Prostate gland (tissue), 2 donors: Measurements from ENCODE around the gene RPL3. TPM values are rescaled to one million over a fixed set of nuclear protein-coding genes. Genes with fewer than 3 reads are reported as not detected.
"Not testable (repeated sequence)": the region's sequence is repeated elsewhere in the genome, so short reads cannot be mapped to it uniquely, and the experiment has no call there.

Experiments
- DNase-seq: peaks from one replicate; pipeline ENCODE4 v3.0.0-alpha.2; 2019; ENCODE audit warnings: low spot score
- H3K27ac ChIP-seq, 2 donors: fragments of 200-600 bp; sonication (generic); 2 replicates each; pipeline ENCODE4 v1.5.1; 2017 to 2019
- H3K27me3 ChIP-seq: fragments of 200-600 bp; sonication (generic); replicated peaks from 2 replicates; pipeline ENCODE4 v1.5.1; 2019; ENCODE audit not compliant: insufficient read depth
- H3K36me3 ChIP-seq, 2 donors: fragments of 200-600 bp; sonication (generic); 1 replicate in 1 of 2; 2 replicates in 1 of 2; pipeline versions ENCODE4 v1.5.1 to v1.8.1; 2017 to 2019
- H3K4me1 ChIP-seq: fragments of 200-600 bp; sonication (generic); replicated peaks from 2 replicates; pipeline ENCODE4 v1.5.1; 2019
- H3K4me3 ChIP-seq, 2 donors: fragments of 200-600 bp; sonication (generic); 2 replicates each; pipeline ENCODE4 v1.5.1; 2017 to 2019
- H3K9me3 ChIP-seq: fragments of 200-600 bp; sonication (generic); 2 replicates; pipeline ENCODE4 v1.5.1; 2017
- CTCF ChIP-seq, 4 experiments: fragments of 200-600 bp in 2 of 4; fragments of 450-650 bp in 2 of 4; sonication (generic) in 2 of 4; IDR thresholded peaks; 1 replicate in 3 of 4; 2 replicates in 1 of 4; pipeline ENCODE4 v1.5.1; 2016 to 2019; ENCODE audit warnings: antibody characterized with exemption in 4 of 4, mild to moderate bottlenecking in 2 of 4, moderate library complexity in 2 of 4
- POLR2A ChIP-seq: fragments of 450-650 bp; IDR thresholded peaks from one replicate; pipeline ENCODE4 v1.6.1; 2016; ENCODE audit warnings: antibody characterized with exemption, mild to moderate bottlenecking
- POLR2AphosphoS5 ChIP-seq: sonication (generic); formaldehyde crosslinking; IDR thresholded peaks from one replicate; pipeline ENCODE4 v1.6.1; 2017; ENCODE audit warnings: antibody characterized with exemption
- WGBS: methylation state at CpG from one replicate; pipeline ENCODE4 v1.1.5; 2018; 5-methylcytosine and 5-hydroxymethylcytosine counted together
- intact Hi-C: fragments of 100-400 bp; cut with DNase I; formaldehyde crosslinking; loops from one replicate; pipeline ENCODE4 v1.14.2; 2022
- total RNA-seq, 2 donors: library from RNA; depleted of rRNA; stranded (reverse); fragments of >200 nt; gene quantifications; one replicate each; pipeline ENCODE4 v1.1.0, GENCODE V29; 2016

RPL3 gene
- total RNA-seq, 2 donors from 2014 or later, result 2,375 to 2,654 TPM

- H3K36me3 ChIP-seq, result no peaks in the 10 kb centered on the region
- H3K4me3 ChIP-seq, result no peak overlapping the region
- no peaks in the 10 kb centered on the region for H3K27me3 ChIP-seq
- no peak for DNase-seq
- H3K27ac ChIP-seq, result no peak overlapping the region
- H3K9me3 ChIP-seq, result no peaks in the 10 kb centered on the region
- TF ChIP-seq POLR2AphosphoS5, result no peak
- no peak for TF ChIP-seq CTCF (IDR thresholded peaks at IDR 0.05)
- TF ChIP-seq POLR2A, result no peak
- no peaks in the 10 kb centered on the region for H3K4me1 ChIP-seq
- intact Hi-C loops, result no loop called here
- 89% methylated on average over 5 of the region's 5 CpGs for WGBS
Observed at GRCh38 chr22:39336411-39336810, 17.0 kb upstream of the RPL3 start.

- Histone ChIP-seq H3K4me3 (no peak overlapping the region), H3K27me3 (no peaks in the 10 kb centered on the region), H3K9me3 (no peaks in the 10 kb centered on the region), H3K36me3 (no peaks in the 10 kb centered on the region), H3K4me1 (no peaks in the 10 kb centered on the region), H3K27ac (no peak overlapping the region)
- no peak for TF ChIP-seq POLR2AphosphoS5
- TF ChIP-seq POLR2A, result no peak
- TF ChIP-seq CTCF (IDR thresholded peaks at IDR 0.05), result no peak
- intact Hi-C loops, result no loop called here
- WGBS, result 62% methylated on average over 5 of the region's 5 CpGs
- DNase-seq, result no peak
Observed at GRCh38 chr22:39332441-39333064, 13.1 kb upstream of the RPL3 start.

- intact Hi-C loops, DNase-seq, H3K4me1 ChIP-seq, H3K4me3 ChIP-seq, H3K9me3 ChIP-seq, H3K36me3 ChIP-seq, H3K27ac ChIP-seq, H3K27me3 ChIP-seq: not testable (repeated sequence)
- WGBS, result 86% methylated on average over 1 of the region's 1 CpG
Observed at GRCh38 chr22:39330553-39330952, 11.1 kb upstream of the RPL3 start.

GRCh38 chr22:39327995-39328754 is 8.8 kb upstream of the RPL3 start:
- intact Hi-C loops, result no loop called here
- TF ChIP-seq POLR2A (no peak), POLR2AphosphoS5 (no peak), CTCF (IDR thresholded peaks at IDR 0.05) (no peak)
- no peak overlapping the region for H3K4me3 ChIP-seq

GRCh38 chr22:39325392-39325932 is 6.0 kb upstream of the RPL3 start:
- intact Hi-C loops, result no loop called here
- H3K27ac ChIP-seq, result no peak overlapping the region
- no peaks in the 10 kb centered on the region for H3K9me3 ChIP-seq
- no peak overlapping the region for H3K4me3 ChIP-seq
- H3K36me3 ChIP-seq, result no peaks in the 10 kb centered on the region
- DNase-seq, result no peak
- no peaks in the 10 kb centered on the region for H3K4me1 ChIP-seq
- 66% methylated on average over 2 of the region's 2 CpGs for WGBS
- TF ChIP-seq POLR2AphosphoS5 (no peak), POLR2A (no peak), CTCF (IDR thresholded peaks at IDR 0.05) (no peak)
- H3K27me3 ChIP-seq, result no peaks in the 10 kb centered on the region

More at GRCh38 chr22:39327995-39328754, 8.8 kb upstream of the RPL3 start:
- 93% methylated on average over 16 of the region's 18 CpGs for WGBS
- Histone ChIP-seq H3K27me3 (no peaks in the 10 kb centered on the region), H3K4me1 (no peaks in the 10 kb centered on the region), H3K36me3 (no peaks in the 10 kb centered on the region), H3K27ac (no peak overlapping the region), H3K9me3 (no peaks in the 10 kb centered on the region)
- no peak for DNase-seq

GRCh38 chr22:39320616-39321029 is 1.2 kb upstream of the RPL3 start:
- H3K27ac ChIP-seq, result peak overlapping the region; percentile 95 to 96
- H3K9me3 ChIP-seq, H3K27me3 ChIP-seq, H3K36me3 ChIP-seq, intact Hi-C loops, DNase-seq: not testable (repeated sequence)
- H3K4me3 ChIP-seq, result peak overlapping the region; percentile 55 to 61
- peaks cover 14% of the 10 kb centered on the region for H3K4me1 ChIP-seq
- WGBS, result 92% methylated on average over 24 of the region's 24 CpGs
